A673 (cell line): Measurements from ENCODE around the gene GLI2. TPM values are rescaled to one million over a fixed set of nuclear protein-coding genes. Genes with fewer than 3 reads are reported as not detected.

ENCODE experiments used
- BruUV-seq: library from RNA; stranded (reverse); fragments of 400-500 nt; replicated peaks from 2 replicates; lab custom pipeline; 2021; lab: Mats Ljungman, UMichigan
- CTCF ChIA-PET: fragments of 300-600 bp; sonication (Branson Sonifier 250); formaldehyde crosslinking; loops from one replicate; lab custom pipeline; 2022; ENCODE audit warnings: antibody characterized with exemption; lab: Charles Lee
- POLR2A ChIA-PET: fragments of 300-600 bp; sonication (Branson Sonifier 250); formaldehyde crosslinking; loops from one replicate; lab custom pipeline; 2022; ENCODE audit warnings: antibody characterized with exemption; ENCODE audit not compliant: low non-redundant PET; lab: Charles Lee
- DNase-seq: peaks from one replicate; pipeline ENCODE4 v3.0.0-alpha.2; 2015; ENCODE audit warnings: low spot score
- H3K27ac ChIP-seq: fragments of 200-600 bp; sonication (generic); 2 replicates; pipeline ENCODE4 v1.5.1; 2016; ENCODE audit warnings: mixed run types, low read depth, mild to moderate bottlenecking, mixed read lengths, antibody characterized with exemption, low read length; ENCODE audit not compliant: poor library complexity, severe bottlenecking
- H3K27me3 ChIP-seq: fragments of 200-600 bp; sonication (generic); replicated peaks from 2 replicates; pipeline ENCODE4 v1.6.1; 2017; ENCODE audit warnings: mixed run types, low read depth, mild to moderate bottlenecking, mixed read lengths, antibody characterized with exemption, low read length; ENCODE audit not compliant: insufficient read depth, poor library complexity
- H3K36me3 ChIP-seq: fragments of 200-600 bp; sonication (generic); 2 replicates; pipeline ENCODE4 v1.6.1; 2016; ENCODE audit warnings: mixed run types, mild to moderate bottlenecking, mixed read lengths, antibody characterized with exemption, low read length; ENCODE audit not compliant: insufficient read depth, poor library complexity, severe bottlenecking
- H3K4me1 ChIP-seq: fragments of 200-600 bp; sonication (generic); 2 replicates; pipeline ENCODE4 v1.6.1; 2017; ENCODE audit warnings: mixed run types, mild to moderate bottlenecking, mixed read lengths, antibody characterized with exemption, low read length; ENCODE audit not compliant: insufficient read depth, poor library complexity, severe bottlenecking
- H3K4me3 ChIP-seq: fragments of 200-600 bp; sonication (generic); 2 replicates; pipeline ENCODE4 v1.5.1; 2016; ENCODE audit warnings: low read depth, mixed run types, mild to moderate bottlenecking, mixed read lengths, low read length; ENCODE audit not compliant: poor library complexity, severe bottlenecking
- H3K9me3 ChIP-seq: fragments of 200-600 bp; sonication (generic); 2 replicates; pipeline ENCODE4 v1.6.1; 2016; ENCODE audit warnings: mixed run types, low read depth, mild to moderate bottlenecking, mixed read lengths, antibody characterized with exemption, low read length; ENCODE audit not compliant: poor library complexity, severe bottlenecking
- EZH2 ChIP-seq: fragments of 200-600 bp; sonication (generic); IDR thresholded peaks from 2 replicates; pipeline ENCODE4 v1.6.1; 2017; ENCODE audit warnings: borderline replicate concordance, low read depth, mild to moderate bottlenecking, mixed read lengths, antibody characterized with exemption, low read length; ENCODE audit not compliant: poor library complexity, severe bottlenecking
- intact Hi-C: fragments of 100-400 bp; cut with micrococcal nuclease; formaldehyde crosslinking; loops from one replicate; pipeline ENCODE4 v1.10.0; 2022; ENCODE audit not compliant: unreplicated experiment
- total RNA-seq: library from RNA; stranded (reverse); gene quantifications from 2 replicates; pipeline ENCODE4 v1.2.3, GENCODE V29; 2021
- TF ChIP-seq, protein P1 (sequence below): fragments of 300-800, 200-600 bp; sonication (generic); conservative IDR thresholded peaks from 2 replicates; pipeline ENCODE4 v1.5.1; 2017; ENCODE audit warnings: low read depth, mild to moderate bottlenecking, antibody characterized with exemption, low read length, moderate library complexity, mixed read lengths

Gene GLI2
- total RNA-seq, 1 experiment from 2014 or later: 8.1 TPM

DNA sequence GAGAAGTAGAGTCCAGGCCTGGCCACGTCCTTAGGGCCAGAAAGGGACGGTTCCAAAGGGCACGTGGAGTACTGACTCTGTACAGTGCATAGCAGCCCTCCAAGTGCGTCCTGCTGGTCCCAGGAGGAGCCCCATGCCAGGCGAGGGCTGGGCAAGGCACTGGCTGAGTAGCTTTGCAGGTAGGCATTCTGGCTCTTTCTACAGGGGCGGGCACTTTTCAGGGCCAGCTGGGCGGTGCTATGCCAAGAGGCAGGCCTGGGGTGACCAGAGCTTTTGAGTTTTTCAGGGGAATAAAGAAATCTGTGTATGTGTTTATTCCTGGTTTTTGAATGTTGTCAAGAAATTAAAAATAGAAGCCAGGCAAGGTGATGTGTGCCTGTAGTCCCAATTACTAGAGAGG lies 15.4 kb upstream of the GLI2 start:
- no TSS peak for BruUV-seq
- Histone ChIP-seq H3K36me3 (no peaks in the 10 kb centered on the region), H3K9me3 (no peaks in the 10 kb centered on the region), H3K4me3 (no peak overlapping the region), H3K27ac (no peak overlapping the region), H3K4me1 (peaks cover 13% of the 10 kb centered on the region), H3K27me3 (no peaks in the 10 kb centered on the region)
- ChIA-PET POLR2A (no interaction called here), CTCF (no interaction called here)
- no peak for TF ChIP-seq EZH2
- TF ChIP-seq, protein P1, sequence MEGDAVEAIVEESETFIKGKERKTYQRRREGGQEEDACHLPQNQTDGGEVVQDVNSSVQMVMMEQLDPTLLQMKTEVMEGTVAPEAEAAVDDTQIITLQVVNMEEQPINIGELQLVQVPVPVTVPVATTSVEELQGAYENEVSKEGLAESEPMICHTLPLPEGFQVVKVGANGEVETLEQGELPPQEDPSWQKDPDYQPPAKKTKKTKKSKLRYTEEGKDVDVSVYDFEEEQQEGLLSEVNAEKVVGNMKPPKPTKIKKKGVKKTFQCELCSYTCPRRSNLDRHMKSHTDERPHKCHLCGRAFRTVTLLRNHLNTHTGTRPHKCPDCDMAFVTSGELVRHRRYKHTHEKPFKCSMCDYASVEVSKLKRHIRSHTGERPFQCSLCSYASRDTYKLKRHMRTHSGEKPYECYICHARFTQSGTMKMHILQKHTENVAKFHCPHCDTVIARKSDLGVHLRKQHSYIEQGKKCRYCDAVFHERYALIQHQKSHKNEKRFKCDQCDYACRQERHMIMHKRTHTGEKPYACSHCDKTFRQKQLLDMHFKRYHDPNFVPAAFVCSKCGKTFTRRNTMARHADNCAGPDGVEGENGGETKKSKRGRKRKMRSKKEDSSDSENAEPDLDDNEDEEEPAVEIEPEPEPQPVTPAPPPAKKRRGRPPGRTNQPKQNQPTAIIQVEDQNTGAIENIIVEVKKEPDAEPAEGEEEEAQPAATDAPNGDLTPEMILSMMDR: no peak
- intact Hi-C loops: no loop called here
- DNase-seq: no peak

DNA sequence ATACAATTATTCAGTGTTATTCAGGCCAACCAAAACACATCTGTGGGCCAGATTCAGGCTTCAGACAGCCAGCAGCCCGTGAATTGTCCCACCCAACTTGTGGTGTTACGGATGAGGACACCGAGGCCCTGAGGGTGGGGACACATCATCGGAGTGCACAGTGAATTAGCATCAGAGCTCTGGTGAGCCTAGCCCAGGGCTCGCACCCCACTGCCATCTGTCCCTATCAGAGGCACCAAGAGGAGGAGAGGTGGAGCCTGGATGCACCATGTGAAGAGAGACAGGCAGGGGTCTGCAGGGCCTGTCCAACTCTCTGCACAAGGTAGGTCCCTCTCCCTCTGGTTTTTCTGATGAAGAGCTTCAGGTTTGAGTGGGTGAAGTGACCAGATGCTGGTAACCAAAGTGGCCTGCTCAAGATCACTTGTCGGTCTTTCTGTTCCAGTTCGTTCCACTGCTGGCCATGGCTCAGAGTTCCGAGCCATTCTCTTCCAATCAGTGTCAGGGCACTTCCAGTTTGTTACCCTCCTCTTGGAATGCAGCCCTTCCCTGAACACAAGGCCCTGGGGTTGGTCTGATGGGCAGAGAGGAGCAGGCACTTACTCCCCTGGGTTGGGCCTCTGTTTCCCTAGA lies 14.8 kb upstream of the GLI2 start:
- H3K27me3 ChIP-seq: no peaks in the 10 kb centered on the region
- ChIA-PET POLR2A (no interaction called here), CTCF (no interaction called here)
- H3K27ac ChIP-seq: no peak overlapping the region
- TF ChIP-seq, protein P1: no peak
- TF ChIP-seq EZH2: no peak
- H3K36me3 ChIP-seq: no peaks in the 10 kb centered on the region
- H3K4me1 ChIP-seq: peaks cover 7% of the 10 kb centered on the region
- no TSS peak for BruUV-seq
- H3K9me3 ChIP-seq: no peaks in the 10 kb centered on the region
- no peak for DNase-seq
- intact Hi-C loops: no loop called here
- no peak overlapping the region for H3K4me3 ChIP-seq

DNA sequence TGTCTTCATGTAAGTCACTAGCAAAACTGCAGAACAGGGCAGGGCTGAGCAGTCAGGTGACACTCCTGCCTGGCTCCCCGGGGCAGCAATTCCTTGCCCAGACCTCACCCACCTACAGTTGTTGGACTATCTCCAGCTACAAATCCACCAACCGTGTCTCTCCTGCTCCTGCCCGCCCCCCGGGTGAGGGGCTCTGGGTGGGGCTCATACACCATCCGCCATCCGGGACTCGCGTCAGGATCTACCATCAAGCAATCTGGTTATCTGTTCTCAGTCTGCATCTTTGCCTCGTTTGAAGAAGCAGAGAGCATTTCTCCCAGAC lies 13.5 kb upstream of the GLI2 start:
- no peak for TF ChIP-seq EZH2
- TF ChIP-seq, protein P1: no peak
- no peaks in the 10 kb centered on the region for H3K4me1 ChIP-seq
- POLR2A ChIA-PET: no interaction called here
- H3K27me3 ChIP-seq: no peaks in the 10 kb centered on the region
- H3K36me3 ChIP-seq: no peaks in the 10 kb centered on the region
- H3K27ac ChIP-seq: no peak overlapping the region
- intact Hi-C loops: no loop called here
- no peak overlapping the region for H3K4me3 ChIP-seq
- no peak for DNase-seq
- H3K9me3 ChIP-seq: no peaks in the 10 kb centered on the region
- BruUV-seq: no TSS peak
- CTCF ChIA-PET: no interaction called here
